Psoas muscle (tissue), 8 donors: ENCODE data around the gene PPM1B. TPM values are rescaled to one million over a fixed set of nuclear protein-coding genes. Genes with fewer than 3 reads are reported as not detected.

ENCODE experiments used
- ATAC-seq, 4 donors: fragments of 200-7000 bp; cut with Tn5 transposase; one replicate each; pipeline ENCODE4 v1.9.1; 2020; ENCODE audit warnings: moderate library complexity in 3 of 4, mild to moderate bottlenecking in 2 of 4
- DNase-seq, 2 donors: peaks; one replicate each; pipeline ENCODE4 v3.0.0-alpha.2; 2020
- H3K27ac ChIP-seq: fragments of 200-600 bp; one replicate; pipeline ENCODE4 v1.8.0; 2022
- H3K27me3 ChIP-seq, 3 donors: fragments of 200-600 bp in 1 of 3; one replicate each; pipeline versions ENCODE4 v1.6.1 to v1.8.0; 2013 to 2022; ENCODE audit warnings: low read length in 2 of 3, mild to moderate bottlenecking in 2 of 3, moderate library complexity in 1 of 3; ENCODE audit not compliant: insufficient read depth in 3 of 3
- H3K36me3 ChIP-seq, 2 donors: fragments of 200-600 bp in 1 of 2; one replicate each; pipeline versions ENCODE4 v1.6.1 to v1.8.0; 2013 to 2022; ENCODE audit warnings: low read depth in 1 of 2, mild to moderate bottlenecking in 1 of 2, moderate library complexity in 1 of 2; ENCODE audit not compliant: insufficient read depth in 1 of 2
- H3K4me1 ChIP-seq: fragments of 200-600 bp; one replicate; pipeline ENCODE4 v1.8.0; 2022
- H3K4me3 ChIP-seq: fragments of 200-600 bp; one replicate; pipeline ENCODE4 v1.8.0; 2022; ENCODE audit warnings: mild to moderate bottlenecking
- H3K9me3 ChIP-seq: fragments of 200-600 bp; one replicate; pipeline ENCODE4 v1.8.0; 2022
- CTCF ChIP-seq: fragments of 200-600 bp; IDR thresholded peaks from one replicate; pipeline ENCODE4 v1.8.0; 2022; ENCODE audit warnings: antibody characterized with exemption
- WGBS, 3 donors: extraction: QIAGEN DNeasy Blood & Tissue Kit; methylation state at CpG; one replicate each; pipeline versions ENCODE4 v1.1.6 to v1.1.7; 2013; 5-methylcytosine and 5-hydroxymethylcytosine counted together
- intact Hi-C, 2 donors: fragments of 100-400 bp; cut with DNase I; formaldehyde crosslinking; loops; one replicate each; pipeline versions ENCODE4 v1.11.0 to v1.14.2; 2022
- long read RNA-seq, 2 donors: library from polyadenylated mRNA; unstranded; transcript quantifications; one replicate each; pipeline ENCODE4 v2.0.0, GENCODE V29; 2021
- polyA plus RNA-seq, 3 donors: library from polyadenylated mRNA; stranded (reverse); fragments of 200-250 nt; gene quantifications; one replicate each; pipeline ENCODE4 v1.2.3, GENCODE V29; 2013
- total RNA-seq, 4 donors: library from RNA; stranded (reverse); fragmentation: NEBNext Ultra II Directional in 2 of 4; extraction: Animal tissue kit (Norgen Biotek cat#: 25700) in 2 of 4; gene quantifications; one replicate each; pipeline versions ENCODE4 v1.2.1 to v1.2.4, GENCODE V29; 2021 to 2023
- donor health status: healthy with polysubstance abuse.
- donor health status: DM: no; HTN: no; CAD: no; lungs with moderate emphysema.
- donor health status: Bipolar disorder and iron deficiency.
- donor health status: healthy.
- donor health status: DM: yes; HTN: yes; CAD: no.
- donor health status: DM: no; HTN: no; CAD: no.
- donor health status: DM: no; HTN: no; CAD: no.
- donor health status: DM: yes; HTN: yes; CAD: no.

The PPM1B gene
- total RNA-seq (100 to 1,000 TPM in 3 of 4 donors, 10 to 100 TPM in 1; 83.9 to 195 (median 141) TPM), polyA plus RNA-seq (100 to 1,000 TPM in 1 of 3 donors, 10 to 100 TPM in 2; 17.4 to 244 (median 99.6) TPM)
- long read RNA-seq, donor 1, transcript PPM1B-204 (6 exons, 3,877 nt): minor isoform, 34 of 123 reads
- long read RNA-seq, donor 1, transcript PPM1B-201 (6 exons, 2,606 nt): major isoform, 82 of 123 reads
- long read RNA-seq, donor 1, partial matches to known transcripts: 1 of 123 reads
- long read RNA-seq, donor 1, other reads (novel, unspliced or antisense): 6 of 123 reads
- long read RNA-seq, donor 2, transcript PPM1B-204 (6 exons, 3,877 nt): minor isoform, 108 of 569 reads
- long read RNA-seq, donor 2, transcript PPM1B-201 (6 exons, 2,606 nt): major isoform, 417 of 569 reads
- long read RNA-seq, donor 2, partial matches to known transcripts: 20 of 569 reads
- long read RNA-seq, donor 2, other reads (novel, unspliced or antisense): 21 of 569 reads

- peak within 1 kb of the TSS; percentile 98 for H3K27ac ChIP-seq
- H3K9me3 ChIP-seq: no peaks in the 10 kb centered on the region
- 0 to 1% (median 0%) methylated on average over 41 to 49 of the region's 49 CpGs for WGBS, 3 donors
These were observed at the start of gene PPM1B for GRCh38 chr2:44168681-44169154. PPM1B (plus strand) TSS chr2:44168875; CDS start chr2:44201200, 32,325 bp downstream.

GRCh38 chr2:44119878-44120277, 48.8 kb upstream of the PPM1B start:
- TF ChIP-seq CTCF: no peak
- ATAC-seq: no peak
- Histone ChIP-seq H3K4me1 (no peaks in the 10 kb centered on the region), H3K4me3 (no peak overlapping the region), H3K27me3 (no peaks in the 10 kb centered on the region), H3K36me3 (no peaks in the 10 kb centered on the region), H3K9me3 (no peaks in the 10 kb centered on the region), H3K27ac (no peak overlapping the region)
- intact Hi-C loops: no loop called here
- no peak for DNase-seq

More at GRCh38 chr2:44168681-44169154, at the start of gene PPM1B:
- Histone ChIP-seq H3K36me3 (no peaks in the 10 kb centered on the region), H3K4me1 (peaks cover 19% of the 10 kb centered on the region), H3K27me3 (no peaks in the 10 kb centered on the region), H3K4me3 (peak within 1 kb of the TSS; percentile 88)
- intact Hi-C loops: loop anchor here (2.0 to 10.0 kb wide), 3 partner anchors 42 to 84 kb away; no protein-coding TSS in a partner anchor
- ATAC-seq (peak; percentile 79 to 88 (median 84)), DNase-seq (peak; percentile 99 to 100)
- TF ChIP-seq CTCF: no peak

- Histone ChIP-seq H3K36me3 (no peaks in the 10 kb centered on the region), H3K4me3 (no peak overlapping the region), H3K9me3 (no peaks in the 10 kb centered on the region), H3K27me3 (no peaks in the 10 kb centered on the region), H3K27ac (no peak overlapping the region), H3K4me1 (peaks cover 2% of the 10 kb centered on the region)
- TF ChIP-seq CTCF: no peak
- WGBS, 3 donors: 69 to 73% (median 71%) methylated on average over 2 of the region's 2 CpGs
- DNase-seq (no peak), ATAC-seq (no peak)
- intact Hi-C loops: no loop called here
These were observed 48.2 kb upstream of the PPM1B start for GRCh38 chr2:44120428-44120827.

GRCh38 chr2:44121899-44122298, 46.8 kb upstream of the PPM1B start:
- H3K9me3 ChIP-seq: no peaks in the 10 kb centered on the region
- DNase-seq: no peak
- 90 to 96% (median 94%) methylated on average over 3 of the region's 3 CpGs for WGBS, 3 donors
- H3K27me3 ChIP-seq: no peaks in the 10 kb centered on the region
- intact Hi-C loops: no loop called here
- H3K4me3 ChIP-seq: no peak overlapping the region
- ATAC-seq: no peak
- H3K36me3 ChIP-seq: no peaks in the 10 kb centered on the region
- H3K27ac ChIP-seq: no peak overlapping the region
- TF ChIP-seq CTCF: no peak
- peaks cover 10% of the 10 kb centered on the region for H3K4me1 ChIP-seq
